LNCaP clone FGC (cell line): ENCODE results near the gene KRTAP23-1.

Experiments used
- DNase-seq: peaks from one replicate; pipeline ENCODE4 v3.0.0-alpha.2; 2011; ENCODE audit warnings: low read depth
- H3K4me3 ChIP-seq: 2 replicates; pipeline ENCODE4 v1.5.1; 2011; ENCODE audit warnings: mild to moderate bottlenecking, low read depth, low read length, control low read depth
- TF ChIP-seq, protein P1 (sequence below): IDR thresholded peaks from 2 replicates; pipeline ENCODE4 v1.5.1; 2012; ENCODE audit warnings: mild to moderate bottlenecking; ENCODE audit not compliant: control insufficient read depth, insufficient read depth; ENCODE audit errors: extremely low read depth

KRTAP23-1 gene

DNA sequence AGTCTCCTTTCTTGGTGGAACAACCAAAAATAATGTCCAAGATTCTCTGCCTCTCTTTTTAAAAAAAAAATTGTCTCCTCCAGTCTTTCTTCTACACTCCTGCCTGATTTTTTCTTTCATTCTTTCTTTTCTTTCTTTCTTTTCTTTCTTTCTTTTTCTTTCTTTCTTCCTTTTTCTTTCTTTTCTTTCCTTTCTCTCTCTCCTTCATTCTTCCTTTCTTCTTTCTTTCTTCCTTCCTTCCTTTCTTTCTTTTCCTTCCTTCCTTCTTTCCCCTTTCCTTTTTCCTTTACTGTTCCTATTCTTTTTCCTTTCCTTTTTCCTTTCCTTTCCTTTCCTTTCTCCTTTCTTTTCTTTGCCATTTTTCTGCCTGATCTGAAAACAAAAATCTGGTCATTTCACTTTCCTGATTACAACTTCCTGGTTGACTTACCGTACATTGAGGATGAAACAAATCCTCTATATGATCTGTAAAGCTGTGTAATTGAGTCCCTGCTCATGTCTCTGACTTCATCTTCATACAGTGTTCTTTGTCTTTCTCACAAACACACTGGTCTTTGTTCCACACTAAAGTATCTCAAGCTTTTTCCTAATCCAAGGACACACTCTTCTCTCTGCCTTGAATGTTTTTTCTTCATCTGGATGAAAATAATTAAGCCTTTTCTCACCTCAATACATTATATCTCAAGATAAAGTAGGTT, 6.1 kb upstream of the KRTAP23-1 start:
- no peak overlapping the region for H3K4me3 ChIP-seq
- TF ChIP-seq, protein P1, sequence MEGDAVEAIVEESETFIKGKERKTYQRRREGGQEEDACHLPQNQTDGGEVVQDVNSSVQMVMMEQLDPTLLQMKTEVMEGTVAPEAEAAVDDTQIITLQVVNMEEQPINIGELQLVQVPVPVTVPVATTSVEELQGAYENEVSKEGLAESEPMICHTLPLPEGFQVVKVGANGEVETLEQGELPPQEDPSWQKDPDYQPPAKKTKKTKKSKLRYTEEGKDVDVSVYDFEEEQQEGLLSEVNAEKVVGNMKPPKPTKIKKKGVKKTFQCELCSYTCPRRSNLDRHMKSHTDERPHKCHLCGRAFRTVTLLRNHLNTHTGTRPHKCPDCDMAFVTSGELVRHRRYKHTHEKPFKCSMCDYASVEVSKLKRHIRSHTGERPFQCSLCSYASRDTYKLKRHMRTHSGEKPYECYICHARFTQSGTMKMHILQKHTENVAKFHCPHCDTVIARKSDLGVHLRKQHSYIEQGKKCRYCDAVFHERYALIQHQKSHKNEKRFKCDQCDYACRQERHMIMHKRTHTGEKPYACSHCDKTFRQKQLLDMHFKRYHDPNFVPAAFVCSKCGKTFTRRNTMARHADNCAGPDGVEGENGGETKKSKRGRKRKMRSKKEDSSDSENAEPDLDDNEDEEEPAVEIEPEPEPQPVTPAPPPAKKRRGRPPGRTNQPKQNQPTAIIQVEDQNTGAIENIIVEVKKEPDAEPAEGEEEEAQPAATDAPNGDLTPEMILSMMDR: no peak
- DNase-seq: no peak

DNA sequence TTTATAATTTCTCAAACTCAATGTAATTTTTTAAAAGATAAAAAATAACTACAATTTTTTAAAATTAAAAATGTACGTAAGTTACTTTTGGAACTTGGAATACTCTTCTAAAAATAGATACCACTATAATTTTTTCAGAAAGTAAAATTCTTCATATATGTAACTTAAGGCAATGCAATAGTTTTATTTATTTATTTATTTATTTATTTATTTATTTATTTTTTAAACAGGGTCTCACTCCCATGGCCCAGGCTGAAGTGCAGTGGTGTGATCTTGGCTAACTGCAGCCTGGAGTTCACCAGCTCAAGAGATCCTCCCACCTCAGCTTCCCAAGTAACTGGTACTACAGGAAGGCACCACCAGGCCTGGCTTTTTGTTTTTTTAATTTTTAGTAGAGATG, 3.1 kb upstream of the KRTAP23-1 start:
- no peak for DNase-seq
- TF ChIP-seq, protein P1: no peak
- H3K4me3 ChIP-seq: no peak overlapping the region

DNA sequence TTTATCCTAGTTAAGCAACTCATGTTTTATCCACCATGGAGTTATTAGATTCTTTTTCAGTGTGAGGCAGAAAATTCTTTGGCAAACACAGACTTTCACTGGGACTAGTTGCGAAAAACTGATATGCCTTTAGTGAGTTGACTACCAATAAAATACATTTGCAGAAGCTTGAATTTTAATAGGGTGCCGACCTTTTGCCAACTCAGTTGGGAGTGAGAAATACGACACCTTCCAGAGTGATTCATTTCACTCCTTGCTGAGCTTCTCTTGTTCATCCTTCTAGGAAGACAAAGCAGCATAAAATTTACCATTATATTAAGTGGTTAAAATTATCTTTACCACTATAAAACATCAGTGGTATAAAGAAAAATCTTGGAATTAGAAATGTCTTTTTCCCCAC, 1.2 kb upstream of the KRTAP23-1 start:
- no peak for DNase-seq
- TF ChIP-seq, protein P1: no peak
- no peak overlapping the region for H3K4me3 ChIP-seq

DNA sequence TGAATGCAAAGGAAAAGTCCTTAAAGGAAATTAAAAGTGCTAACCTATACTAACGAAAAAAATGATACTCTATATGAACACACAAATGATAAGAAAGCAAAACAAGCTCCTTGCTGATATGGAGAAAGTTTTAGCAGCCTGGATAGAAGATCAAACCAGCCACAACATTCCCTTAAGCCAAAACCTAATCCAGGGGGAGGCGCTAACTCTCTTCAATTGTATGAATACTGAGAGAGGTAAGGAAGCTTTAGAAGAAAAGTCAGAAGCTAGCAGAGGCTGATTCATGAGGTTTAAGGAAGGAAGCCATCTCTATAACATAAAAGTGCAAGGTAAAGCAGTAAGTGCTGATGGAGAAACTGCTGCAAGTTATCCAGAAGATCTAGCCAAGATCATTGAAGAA, 3.4 kb downstream of the KRTAP23-1 start:
- TF ChIP-seq, protein P1: no peak
- DNase-seq: no peak
- no peak overlapping the region for H3K4me3 ChIP-seq

DNA sequence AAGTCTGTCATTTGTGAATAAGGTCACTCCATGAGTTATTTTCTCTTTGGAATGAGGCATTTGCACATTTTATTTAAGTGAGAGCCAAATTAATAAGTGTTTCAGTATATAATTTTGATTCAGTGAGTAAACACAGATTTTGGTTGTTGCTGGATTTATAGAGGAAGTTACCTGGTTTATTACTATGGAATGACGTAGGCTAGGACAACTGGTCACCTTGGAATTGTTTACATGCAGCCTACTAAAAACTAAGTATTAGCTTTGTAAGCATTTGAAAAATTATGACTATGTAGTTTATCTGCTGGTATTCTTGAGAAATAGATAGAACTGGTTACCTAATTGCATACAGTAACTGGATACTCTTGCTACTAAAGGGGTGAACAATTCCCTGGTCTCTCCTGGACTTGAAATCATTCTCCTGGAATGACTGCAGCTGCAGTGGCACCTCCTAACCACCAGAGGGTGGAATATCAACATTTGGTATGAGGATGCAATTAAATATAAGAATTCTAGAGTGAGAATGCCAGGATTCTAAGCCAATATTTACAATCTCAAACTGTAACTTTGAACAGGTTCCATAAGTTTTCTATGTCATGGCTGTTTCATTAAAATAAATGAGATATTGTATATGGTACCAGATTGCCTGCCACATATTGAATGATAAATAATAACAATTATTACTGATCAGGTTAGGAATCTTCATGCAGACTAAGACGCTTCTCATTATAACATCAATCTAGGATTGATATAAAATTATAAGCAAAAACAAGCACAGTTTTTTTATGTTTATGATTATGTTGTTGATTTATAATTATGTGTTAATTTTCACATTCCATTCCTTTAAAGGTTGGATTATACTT, 7.5 kb downstream of the KRTAP23-1 start:
- H3K4me3 ChIP-seq: no peak overlapping the region
- TF ChIP-seq, protein P1: peak; percentile 78
- DNase-seq: peak; percentile 81

DNA sequence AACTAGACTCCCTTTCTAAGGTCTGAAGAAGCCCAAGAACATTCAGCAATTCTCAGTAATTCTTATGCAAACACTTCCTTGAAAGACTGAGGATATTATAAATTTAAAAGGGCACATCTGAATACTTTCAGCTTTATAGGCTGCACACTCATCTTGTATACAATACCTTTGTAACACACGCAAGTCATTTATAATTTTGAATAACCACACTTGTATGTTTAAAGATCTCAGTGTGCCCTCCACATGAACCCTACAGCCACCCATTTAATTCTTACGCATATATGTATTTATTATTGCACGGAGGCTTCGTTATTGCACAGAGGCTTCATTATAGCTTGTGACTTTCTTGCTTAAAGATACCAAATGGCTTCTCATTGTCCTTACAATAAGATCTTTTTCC, 9.7 kb downstream of the KRTAP23-1 start:
- DNase-seq: peak; percentile 27
- TF ChIP-seq, protein P1: no peak

More for the DNA sequence above, 9.7 kb downstream of the KRTAP23-1 start:
- no peak overlapping the region for H3K4me3 ChIP-seq
